ENCODE data around the gene ADARB1. TPM values are rescaled to one million over a fixed set of nuclear protein-coding genes. Genes with fewer than 3 reads are reported as not detected.

ADARB1 gene
- total and polyA plus RNA-seq, 9 of the 15 experiments (the other 6 are each of a cell fraction or from before 2014, with no cell fraction given) = 6.7 to 16.0 (median 8.3) TPM

DNA sequence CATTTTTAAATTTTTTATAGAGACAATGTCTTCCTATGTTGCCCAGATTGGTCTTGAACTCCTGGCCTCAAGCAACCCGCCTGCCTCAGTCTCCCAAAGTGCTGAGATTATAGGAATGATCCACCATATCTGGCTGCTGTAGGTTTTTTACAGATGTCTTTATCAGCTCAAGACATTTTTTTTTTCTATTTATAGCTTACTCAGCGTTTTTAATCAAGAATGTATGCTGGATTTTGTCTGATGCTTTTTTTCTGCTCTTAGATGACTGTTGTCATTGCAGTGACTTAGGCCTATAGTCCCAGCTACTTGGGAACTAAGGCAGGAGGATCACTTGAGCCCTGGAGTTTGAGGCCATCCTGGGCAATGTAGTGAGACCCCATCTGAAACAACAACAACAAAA lies 140.8 kb downstream of the ADARB1 start:
- H3K9me3 ChIP-seq (replicated peaks; ENCODE audit: control insufficient read depth, insufficient read depth, low read depth, low read length) = no peaks in the 10 kb centered on the region
- 0% methylated on average over 2 of the region's 2 CpGs for WGBS (ENCODE audit: insufficient coverage, low coverage, missing lambda C conversion rate)
- ATAC-seq = no peak
- intact Hi-C loops (cut with micrococcal nuclease) = no loop called here
- no peak overlapping the region for H3K4me3 ChIP-seq
- DNase-seq (ENCODE audit: extremely low read depth in 1 of 4, low spot score in 3 of 4) = no peak
- FAIRE-seq = no peak
- ChIA-PET POLR2A (interaction anchor here (0.8 kb wide), 1 partner anchor 111 kb away, joined by 3 read pairs; no protein-coding TSS in a partner anchor), CTCF (ENCODE audit: low intra/inter-chr PET ratio) (no interaction called here)
- no peak overlapping the region for H3K27ac ChIP-seq (ENCODE audit: extremely low read depth, low read depth, low read length)
- H3K36me3 ChIP-seq (ENCODE audit: control insufficient read depth, insufficient read depth, low read length) = no peaks in the 10 kb centered on the region
- peaks cover 0 to 11% of the 10 kb centered on the region in 2 experiments; a peak in 2 of 5 replicates for H3K27me3 ChIP-seq (ENCODE audit: control insufficient read depth in 2 of 2, insufficient read depth in 2 of 2, low read length in 2 of 2)
- no peak overlapping the region for H2AFZ ChIP-seq (ENCODE audit: low read depth, low read length)
- peaks cover 0 to 14% of the 10 kb centered on the region in 2 experiments; a peak in 4 of 5 replicates for H3K4me1 ChIP-seq (replicated peaks in 1 of 2; ENCODE audit: control insufficient read depth in 2 of 2, insufficient read depth in 2 of 2, low read length in 2 of 2)
- no peak overlapping the region for H3K4me2 ChIP-seq (ENCODE audit: insufficient read depth, low read length)
- no peaks in the 10 kb centered on the region for H4K20me1 ChIP-seq (replicated peaks; ENCODE audit: control insufficient read depth, insufficient read depth, low read length)
- in situ Hi-C loops (cut with MboI) = no loop called here
- TF ChIP-seq C11orf30 (IDR thresholded peaks at IDR 0.05; ENCODE audit: low read depth) = peak; percentile 96
- no peak for TF ChIP-seq MCM7 (IDR thresholded peaks at IDR 0.05)
- TF ChIP-seq MTA3 (IDR thresholded peaks at IDR 0.05; ENCODE audit: borderline replicate concordance) = no peak
- peak; percentile 98 for TF ChIP-seq MAFF (IDR thresholded peaks at IDR 0.05; ENCODE audit: low read length)
- TF ChIP-seq ZNF316 (IDR thresholded peaks at IDR 0.05) = peak; percentile 98
- TF ChIP-seq KDM4B (IDR thresholded peaks at IDR 0.05; ENCODE audit: borderline replicate concordance in 2 of 2, low read depth in 1 of 2) = no peak
- TF ChIP-seq ZNF444 (CRISPR knock-in tag; IDR thresholded peaks at IDR 0.05) = no peak
- TF ChIP-seq, protein P1, sequence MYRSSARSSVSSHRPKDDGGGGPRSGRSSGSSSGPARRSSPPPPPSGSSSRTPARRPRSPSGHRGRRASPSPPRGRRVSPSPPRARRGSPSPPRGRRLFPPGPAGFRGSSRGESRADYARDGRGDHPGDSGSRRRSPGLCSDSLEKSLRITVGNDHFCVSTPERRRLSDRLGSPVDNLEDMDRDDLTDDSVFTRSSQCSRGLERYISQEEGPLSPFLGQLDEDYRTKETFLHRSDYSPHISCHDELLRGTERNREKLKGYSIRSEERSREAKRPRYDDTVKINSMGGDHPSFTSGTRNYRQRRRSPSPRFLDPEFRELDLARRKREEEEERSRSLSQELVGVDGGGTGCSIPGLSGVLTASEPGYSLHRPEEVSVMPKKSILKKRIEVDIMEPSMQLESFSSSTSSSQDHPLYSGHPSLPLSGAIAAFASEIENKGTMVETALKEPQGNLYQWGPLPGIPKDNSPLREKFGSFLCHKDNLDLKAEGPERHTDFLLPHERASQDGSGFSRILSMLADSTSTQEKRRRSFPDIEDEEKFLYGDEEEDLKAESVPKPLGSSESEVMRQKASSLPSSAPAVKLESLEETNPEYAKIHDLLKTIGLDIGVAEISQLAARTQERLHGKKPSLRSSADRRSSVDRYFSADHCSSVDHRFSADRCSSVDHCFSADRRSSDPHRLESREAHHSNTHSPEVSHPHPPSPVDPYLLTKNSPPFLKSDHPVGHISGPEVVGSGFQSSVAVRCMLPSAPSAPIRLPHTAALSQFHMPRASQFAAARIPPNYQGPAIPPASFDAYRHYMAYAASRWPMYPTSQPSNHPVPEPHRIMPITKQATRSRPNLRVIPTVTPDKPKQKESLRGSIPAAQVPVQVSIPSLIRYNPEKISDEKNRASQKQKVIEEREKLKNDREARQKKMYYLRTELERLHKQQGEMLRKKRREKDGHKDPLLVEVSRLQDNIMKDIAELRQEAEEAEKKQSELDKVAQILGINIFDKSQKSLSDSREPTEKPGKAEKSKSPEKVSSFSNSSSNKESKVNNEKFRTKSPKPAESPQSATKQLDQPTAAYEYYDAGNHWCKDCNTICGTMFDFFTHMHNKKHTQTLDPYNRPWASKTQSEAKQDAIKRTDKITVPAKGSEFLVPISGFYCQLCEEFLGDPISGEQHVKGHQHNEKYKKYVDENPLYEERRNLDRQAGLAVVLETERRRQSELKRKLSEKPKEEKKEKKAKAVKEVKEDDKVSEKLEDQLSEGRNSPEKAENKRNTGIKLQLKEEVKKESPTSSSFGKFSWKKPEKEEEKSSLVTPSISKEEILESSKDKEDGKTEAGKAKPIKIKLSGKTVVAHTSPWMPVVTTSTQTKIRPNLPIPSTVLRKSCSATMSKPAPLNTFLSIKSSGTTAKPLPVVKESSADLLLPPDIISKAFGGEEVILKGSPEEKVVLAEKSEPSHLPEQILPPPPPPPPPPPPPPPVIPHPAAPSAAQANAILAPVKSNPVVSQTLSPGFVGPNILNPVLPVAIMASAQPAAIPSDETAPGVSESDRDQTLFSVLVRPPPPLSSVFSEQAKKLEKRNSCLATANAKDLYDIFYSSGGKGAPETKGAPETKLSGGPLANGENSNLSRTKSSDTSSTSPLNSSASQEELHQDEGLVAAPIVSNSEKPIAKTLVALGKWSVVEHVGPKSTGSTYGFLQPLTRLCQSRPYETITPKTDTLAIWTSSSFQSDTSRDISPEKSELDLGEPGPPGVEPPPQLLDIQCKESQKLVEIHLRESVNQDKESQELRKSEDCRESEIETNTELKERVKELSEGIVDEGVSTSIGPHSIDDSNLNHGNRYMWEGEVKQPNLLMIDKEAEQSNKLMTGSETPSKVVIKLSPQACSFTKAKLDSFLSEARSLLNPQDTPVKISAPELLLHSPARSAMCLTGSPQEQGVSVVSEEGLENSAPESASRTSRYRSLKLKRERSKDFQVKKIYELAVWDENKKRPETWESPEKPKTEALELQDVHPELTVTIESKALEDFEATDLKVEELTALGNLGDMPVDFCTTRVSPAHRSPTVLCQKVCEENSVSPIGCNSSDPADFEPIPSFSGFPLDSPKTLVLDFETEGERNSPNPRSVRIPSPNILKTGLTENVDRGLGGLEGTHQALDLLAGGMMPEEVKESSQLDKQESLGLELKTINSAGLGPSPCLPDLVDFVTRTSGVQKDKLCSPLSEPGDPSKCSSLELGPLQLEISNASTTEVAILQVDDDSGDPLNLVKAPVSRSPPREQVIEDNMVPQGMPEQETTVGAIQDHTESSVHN (IDR thresholded peaks at IDR 0.05; ENCODE audit: borderline replicate concordance in 1 of 2, low read depth in 1 of 2) = no peak
- TF ChIP-seq MAFK (IDR thresholded peaks at IDR 0.05; ENCODE audit: low read length) = peak; percentile 98
- TF ChIP-seq, protein P2, sequence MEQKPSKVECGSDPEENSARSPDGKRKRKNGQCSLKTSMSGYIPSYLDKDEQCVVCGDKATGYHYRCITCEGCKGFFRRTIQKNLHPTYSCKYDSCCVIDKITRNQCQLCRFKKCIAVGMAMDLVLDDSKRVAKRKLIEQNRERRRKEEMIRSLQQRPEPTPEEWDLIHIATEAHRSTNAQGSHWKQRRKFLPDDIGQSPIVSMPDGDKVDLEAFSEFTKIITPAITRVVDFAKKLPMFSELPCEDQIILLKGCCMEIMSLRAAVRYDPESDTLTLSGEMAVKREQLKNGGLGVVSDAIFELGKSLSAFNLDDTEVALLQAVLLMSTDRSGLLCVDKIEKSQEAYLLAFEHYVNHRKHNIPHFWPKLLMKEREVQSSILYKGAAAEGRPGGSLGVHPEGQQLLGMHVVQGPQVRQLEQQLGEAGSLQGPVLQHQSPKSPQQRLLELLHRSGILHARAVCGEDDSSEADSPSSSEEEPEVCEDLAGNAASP (IDR thresholded peaks at IDR 0.05) = no peak
- TF ChIP-seq PHB (CRISPR knock-in tag; IDR thresholded peaks at IDR 0.05) = no peak
- TF ChIP-seq MAFG (tag; conservative IDR thresholded peaks at IDR 0.05) = peak; percentile 97
- TF ChIP-seq ZNF778 (CRISPR knock-in tag; IDR thresholded peaks at IDR 0.05) = no peak
- H3K79me2 ChIP-seq (ENCODE audit: control insufficient read depth, insufficient read depth, low read length) = no peaks in the 10 kb centered on the region
- no peak overlapping the region for H3K9ac ChIP-seq (ENCODE audit: insufficient read depth in 1 of 2, low read depth in 2 of 2, low read length in 2 of 2)
- BruUV-seq (replicated peaks) = no TSS peak
- H3K9me1 ChIP-seq (ENCODE audit: control insufficient read depth, insufficient read depth, low read length) = no peaks in the 10 kb centered on the region

Measured in K562 (cell line).